ENCODE results near the gene IGSF21.
"Not testable (repeated sequence)": the region's sequence is repeated elsewhere in the genome, so short reads cannot be mapped to it uniquely, and the experiment has no call there.

IGSF21 gene

GRCh38 chr1:18363436-18363835 is 255.8 kb downstream of the IGSF21 start:
- no CpG with 5 or more reads among the region's 3 CpGs for WGBS (ENCODE audit: extremely low coverage, insufficient coverage, insufficient read length)
- no peak overlapping the region for H3K18ac ChIP-seq (ENCODE audit: low read length)
- no peak overlapping the region for H3K14ac ChIP-seq (ENCODE audit: low read length)
- H3K27me3 ChIP-seq (ENCODE audit: insufficient read depth, low read length): no peaks in the 10 kb centered on the region
- no peak overlapping the region for H4K12ac ChIP-seq (ENCODE audit: low read depth, low read length)
- H3K9me3 ChIP-seq (ENCODE audit: insufficient read depth, low read depth, low read length): peaks cover 5% of the 10 kb centered on the region
- no peaks in the 10 kb centered on the region for H3K79me1 ChIP-seq (ENCODE audit: low read length)
- H3K23ac ChIP-seq (ENCODE audit: low read length): no peak overlapping the region
- no peak overlapping the region for H2AK5ac ChIP-seq (ENCODE audit: low read length)
- peak overlapping the region; percentile 14 for H3K4me3 ChIP-seq (ENCODE audit: low read depth, low read length)
- no peak for DNase-seq
- no peak overlapping the region for H4K91ac ChIP-seq (ENCODE audit: low read depth, low read length)
- H2BK12ac ChIP-seq (ENCODE audit: low read length): no peak overlapping the region
- no peak overlapping the region for H2BK120ac ChIP-seq (ENCODE audit: insufficient read depth, low read length, poor library complexity)
- H2AFZ ChIP-seq (ENCODE audit: insufficient read depth, low read length, poor library complexity): no peak overlapping the region
- no peaks in the 10 kb centered on the region for H3K36me3 ChIP-seq (ENCODE audit: control insufficient read depth in 1 of 2, insufficient read depth in 2 of 2, low read length in 2 of 2)
- H3K9ac ChIP-seq (ENCODE audit: low read length): no peak overlapping the region
- no peak overlapping the region for H2BK5ac ChIP-seq (ENCODE audit: low read depth, low read length, poor library complexity)
- no peak overlapping the region for H3K4ac ChIP-seq (ENCODE audit: low read depth, low read length)
- no peak overlapping the region for H4K8ac ChIP-seq (ENCODE audit: low read depth, low read length)
- no peaks in the 10 kb centered on the region for H3K4me1 ChIP-seq (ENCODE audit: control insufficient read depth in 1 of 2, insufficient read depth in 2 of 2, low read length in 2 of 2)
- H3K79me2 ChIP-seq (ENCODE audit: control insufficient read depth, insufficient read depth, low read length, poor library complexity): no peaks in the 10 kb centered on the region
- no peak overlapping the region for H3K27ac ChIP-seq (ENCODE audit: low read depth, low read length)
- no peak overlapping the region for H3K4me2 ChIP-seq (ENCODE audit: low read length)

- Histone ChIP-seq H3K9me3 (ENCODE audit: insufficient read depth, low read depth, low read length) (peaks cover 5% of the 10 kb centered on the region), H3K4me2 (ENCODE audit: low read length) (no peak overlapping the region), H3K4me3 (ENCODE audit: low read depth, low read length) (no peak overlapping the region), H4K91ac (ENCODE audit: low read depth, low read length) (no peak overlapping the region), H4K8ac (ENCODE audit: low read depth, low read length) (no peak overlapping the region), H3K9ac (ENCODE audit: low read length) (no peak overlapping the region), H2BK120ac (ENCODE audit: insufficient read depth, low read length, poor library complexity) (no peak overlapping the region), H3K27ac (ENCODE audit: low read depth, low read length) (no peak overlapping the region), H3K23ac (ENCODE audit: low read length) (no peak overlapping the region), H2BK12ac (ENCODE audit: low read length) (no peak overlapping the region), H4K12ac (ENCODE audit: low read depth, low read length) (no peak overlapping the region), H3K4me1 (ENCODE audit: control insufficient read depth in 1 of 2, insufficient read depth in 2 of 2, low read length in 2 of 2) (no peaks in the 10 kb centered on the region), H2BK5ac (ENCODE audit: low read depth, low read length, poor library complexity) (no peak overlapping the region), H3K14ac (ENCODE audit: low read length) (no peak overlapping the region), H3K79me2 (ENCODE audit: control insufficient read depth, insufficient read depth, low read length, poor library complexity) (no peaks in the 10 kb centered on the region), H3K4ac (ENCODE audit: low read depth, low read length) (no peak overlapping the region), H3K18ac (ENCODE audit: low read length) (no peak overlapping the region), H3K27me3 (ENCODE audit: insufficient read depth, low read length) (no peaks in the 10 kb centered on the region), H2AK5ac (ENCODE audit: low read length) (no peak overlapping the region), H3K36me3 (ENCODE audit: control insufficient read depth in 1 of 2, insufficient read depth in 2 of 2, low read length in 2 of 2) (no peaks in the 10 kb centered on the region), H2AFZ (ENCODE audit: insufficient read depth, low read length, poor library complexity) (no peak overlapping the region), H3K79me1 (ENCODE audit: low read length) (no peaks in the 10 kb centered on the region)
- WGBS (ENCODE audit: extremely low coverage, insufficient coverage, insufficient read length): no CpG with 5 or more reads among the region's 31 CpGs
- no peak for DNase-seq
Measured at GRCh38 chr1:18365099-18365705, 257.6 kb downstream of the IGSF21 start.

- not testable (repeated sequence) for H3K27ac ChIP-seq (ENCODE audit: low read depth, low read length); H3K9ac ChIP-seq (ENCODE audit: low read length); H3K4ac ChIP-seq (ENCODE audit: low read depth, low read length); DNase-seq; H3K23ac ChIP-seq (ENCODE audit: low read length); H2BK5ac ChIP-seq (ENCODE audit: low read depth, low read length, poor library complexity); H3K79me1 ChIP-seq (ENCODE audit: low read length); H3K4me1 ChIP-seq (ENCODE audit: control insufficient read depth in 1 of 2, insufficient read depth in 2 of 2, low read length in 2 of 2); H4K8ac ChIP-seq (ENCODE audit: low read depth, low read length); H3K4me3 ChIP-seq (ENCODE audit: low read depth, low read length); H3K36me3 ChIP-seq (ENCODE audit: control insufficient read depth in 1 of 2, insufficient read depth in 2 of 2, low read length in 2 of 2); H3K27me3 ChIP-seq (ENCODE audit: insufficient read depth, low read length); H3K9me3 ChIP-seq (ENCODE audit: insufficient read depth, low read depth, low read length); H2BK12ac ChIP-seq (ENCODE audit: low read length); H2AFZ ChIP-seq (ENCODE audit: insufficient read depth, low read length, poor library complexity); H4K12ac ChIP-seq (ENCODE audit: low read depth, low read length); H4K91ac ChIP-seq (ENCODE audit: low read depth, low read length); H3K79me2 ChIP-seq (ENCODE audit: control insufficient read depth, insufficient read depth, low read length, poor library complexity); H2BK120ac ChIP-seq (ENCODE audit: insufficient read depth, low read length, poor library complexity); H3K4me2 ChIP-seq (ENCODE audit: low read length); H3K18ac ChIP-seq (ENCODE audit: low read length); H3K14ac ChIP-seq (ENCODE audit: low read length); H2AK5ac ChIP-seq (ENCODE audit: low read length)
Measured at GRCh38 chr1:18372505-18372904, 264.9 kb downstream of the IGSF21 start.

GRCh38 chr1:18373151-18373550 is 265.6 kb downstream of the IGSF21 start:
- WGBS (ENCODE audit: extremely low coverage, insufficient coverage, insufficient read length): no CpG with 5 or more reads among the region's 6 CpGs

More at GRCh38 chr1:18373151-18373550, 265.6 kb downstream of the IGSF21 start:
- no peaks in the 10 kb centered on the region for H3K27me3 ChIP-seq (ENCODE audit: insufficient read depth, low read length)
- H2BK5ac ChIP-seq (ENCODE audit: low read depth, low read length, poor library complexity): peak overlapping the region; percentile 29
- H4K91ac ChIP-seq (ENCODE audit: low read depth, low read length): peak overlapping the region; percentile 53
- H3K9me3 ChIP-seq (ENCODE audit: insufficient read depth, low read depth, low read length): no peaks in the 10 kb centered on the region
- no peak overlapping the region for H3K14ac ChIP-seq (ENCODE audit: low read length)
- no peak for DNase-seq
- no peaks in the 10 kb centered on the region for H3K79me2 ChIP-seq (ENCODE audit: control insufficient read depth, insufficient read depth, low read length, poor library complexity)
- H4K8ac ChIP-seq (ENCODE audit: low read depth, low read length): no peak overlapping the region
- no peak overlapping the region for H3K4me2 ChIP-seq (ENCODE audit: low read length)
- no peaks in the 10 kb centered on the region for H3K36me3 ChIP-seq (ENCODE audit: control insufficient read depth in 1 of 2, insufficient read depth in 2 of 2, low read length in 2 of 2)
- H2AFZ ChIP-seq (ENCODE audit: insufficient read depth, low read length, poor library complexity): no peak overlapping the region
- no peak overlapping the region for H3K18ac ChIP-seq (ENCODE audit: low read length)
- H3K4me1 ChIP-seq (ENCODE audit: control insufficient read depth in 1 of 2, insufficient read depth in 2 of 2, low read length in 2 of 2): peaks cover 5 to 10% of the 10 kb centered on the region in 2 experiments
- peak overlapping the region; percentile 51 for H3K27ac ChIP-seq (ENCODE audit: low read depth, low read length)
- no peak overlapping the region for H4K12ac ChIP-seq (ENCODE audit: low read depth, low read length)
- no peak overlapping the region for H3K9ac ChIP-seq (ENCODE audit: low read length)
- H3K4ac ChIP-seq (ENCODE audit: low read depth, low read length): no peak overlapping the region
- H3K23ac ChIP-seq (ENCODE audit: low read length): no peak overlapping the region
- peak overlapping the region; percentile 18 for H2BK120ac ChIP-seq (ENCODE audit: insufficient read depth, low read length, poor library complexity)
- no peaks in the 10 kb centered on the region for H3K79me1 ChIP-seq (ENCODE audit: low read length)
- no peak overlapping the region for H3K4me3 ChIP-seq (ENCODE audit: low read depth, low read length)
- peak overlapping the region; percentile 21 for H2BK12ac ChIP-seq (ENCODE audit: low read length)
- H2AK5ac ChIP-seq (ENCODE audit: low read length): no peak overlapping the region

Measured in trophoblast cell (in vitro differentiated cells and primary cell).